Esophagus (tissue), 2 donors: ENCODE results near the gene TRMT11. TPM values are rescaled to one million over a fixed set of nuclear protein-coding genes. Genes with fewer than 3 reads are reported as not detected.
"Not testable (repeated sequence)": the region's sequence is repeated elsewhere in the genome, so short reads cannot be mapped to it uniquely, and the experiment has no call there.

Source experiments
- H3K27ac ChIP-seq, 2 donors: one replicate each; pipeline ENCODE4 v1.5.1; 2013; ENCODE audit warnings: low read depth in 2 of 2, mild to moderate bottlenecking in 2 of 2, inconsistent platforms in 1 of 2, low read length in 1 of 2, moderate library complexity in 1 of 2
- H3K27me3 ChIP-seq, 2 donors: one replicate each; pipeline ENCODE4 v1.6.1; 2013; ENCODE audit warnings: low read length in 2 of 2, control low read depth in 1 of 2, mild to moderate bottlenecking in 1 of 2; ENCODE audit not compliant: insufficient read depth in 2 of 2, control insufficient read depth in 1 of 2
- H3K36me3 ChIP-seq, 2 donors: one replicate each; pipeline ENCODE4 v1.6.1; 2013; ENCODE audit warnings: low read length in 1 of 2; ENCODE audit not compliant: control insufficient read depth in 2 of 2, insufficient read depth in 2 of 2
- H3K4me1 ChIP-seq, 2 donors: one replicate each; pipeline ENCODE4 v1.6.1; 2013; ENCODE audit warnings: low read length in 1 of 2; ENCODE audit not compliant: control insufficient read depth in 2 of 2, insufficient read depth in 2 of 2
- H3K4me3 ChIP-seq, 2 donors: one replicate each; pipeline ENCODE4 v1.5.1; 2013; ENCODE audit warnings: low read length in 2 of 2, mild to moderate bottlenecking in 2 of 2, low read depth in 1 of 2, moderate library complexity in 1 of 2
- H3K9me3 ChIP-seq, 2 donors: one replicate each; pipeline ENCODE4 v1.6.1; 2013; ENCODE audit warnings: mild to moderate bottlenecking in 2 of 2, low read depth in 1 of 2, low read length in 1 of 2, moderate library complexity in 1 of 2; ENCODE audit not compliant: control insufficient read depth in 2 of 2, insufficient read depth in 1 of 2
- WGBS, 2 donors: extraction: QIAGEN DNeasy Blood & Tissue Kit; methylation state at CpG; one replicate each; pipeline ENCODE4 v1.1.7; 2013; 5-methylcytosine and 5-hydroxymethylcytosine counted together
- polyA plus RNA-seq, 2 donors: library from polyadenylated mRNA; stranded (reverse); fragments of 200-250 nt; gene quantifications; one replicate each; pipeline ENCODE4 v1.2.3, GENCODE V29; 2013
- donor health status: healthy with polysubstance abuse.
- donor health status: Bipolar disorder and iron deficiency.

TRMT11 gene
- polyA plus RNA-seq, 2 donors: 6.7 to 10.3 TPM

DNA sequence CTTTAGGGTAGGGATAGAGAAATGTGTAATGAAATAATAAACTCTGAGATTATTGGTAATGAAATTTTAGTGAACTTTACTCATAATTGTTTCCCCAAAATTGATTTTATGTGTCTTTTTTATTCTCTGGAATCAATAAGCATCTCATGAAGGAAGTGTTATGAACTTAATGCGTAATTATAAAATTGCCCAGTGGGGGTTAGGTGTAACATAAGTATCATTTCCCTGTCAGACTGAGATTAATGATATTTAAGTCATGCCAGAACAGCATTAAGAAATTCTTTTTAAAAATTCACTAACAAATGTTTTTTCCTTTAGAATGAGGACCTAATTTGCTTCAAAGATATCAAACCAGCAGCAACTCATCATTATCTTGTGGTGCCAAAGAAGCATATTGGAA, 19.8 kb upstream of the TRMT11 start:
- Histone ChIP-seq H3K36me3 (peaks cover 0 to 4% of the 10 kb centered on the region in 2 donors), H3K4me3 (no peak overlapping the region), H3K9me3 (no peaks in the 10 kb centered on the region), H3K27ac (no peak overlapping the region), H3K27me3 (no peaks in the 10 kb centered on the region), H3K4me1 (no peaks in the 10 kb centered on the region)
- 89 to 91% methylated on average over 1 of the region's 1 CpG for WGBS, 2 donors

GRCh38 chr6:125968493-125968892, 17.8 kb upstream of the TRMT11 start:
- Histone ChIP-seq H3K9me3 (no peaks in the 10 kb centered on the region), H3K27me3 (no peaks in the 10 kb centered on the region), H3K36me3 (peaks cover 0 to 4% of the 10 kb centered on the region in 2 donors), H3K4me1 (no peaks in the 10 kb centered on the region), H3K27ac (no peak overlapping the region), H3K4me3 (no peak overlapping the region)
- 78 to 80% methylated on average over 2 of the region's 2 CpGs for WGBS, 2 donors

DNA sequence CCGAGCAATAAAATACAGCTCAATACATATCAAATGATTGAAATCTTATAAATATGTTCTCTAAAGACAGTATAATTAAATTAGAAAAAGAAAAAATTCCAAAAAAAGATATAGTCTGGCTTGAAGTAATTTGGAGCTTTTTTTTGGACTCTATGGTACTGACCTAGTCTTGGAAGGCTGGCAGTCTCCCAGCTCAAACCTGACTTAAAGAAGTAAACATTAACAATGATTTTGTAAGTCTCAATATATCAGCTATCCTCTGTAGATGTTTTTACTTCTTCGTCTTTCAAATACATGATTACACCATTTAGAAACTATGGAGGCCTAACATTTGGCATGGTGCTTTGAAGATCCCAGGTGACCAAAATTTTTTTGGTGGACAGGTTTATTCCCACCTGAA, 15.6 kb upstream of the TRMT11 start:
- no peak overlapping the region for H3K4me3 ChIP-seq
- no peaks in the 10 kb centered on the region for H3K9me3 ChIP-seq
- H3K27ac ChIP-seq: no peak overlapping the region
- 6 to 65% methylated on average over 2 of the region's 2 CpGs for WGBS, 2 donors
- no peaks in the 10 kb centered on the region for H3K27me3 ChIP-seq
- no peaks in the 10 kb centered on the region for H3K4me1 ChIP-seq
- peaks cover 0 to 4% of the 10 kb centered on the region in 2 donors for H3K36me3 ChIP-seq

- 86 to 91% methylated on average over 1 of the region's 1 CpG for WGBS, 2 donors
- not testable (repeated sequence) for H3K36me3 ChIP-seq, H3K27me3 ChIP-seq
Observed at GRCh38 chr6:125972478-125972877, 13.9 kb upstream of the TRMT11 start.

GRCh38 chr6:125974214-125974866, 12.0 kb upstream of the TRMT11 start:
- Histone ChIP-seq H3K27me3 (no peaks in the 10 kb centered on the region), H3K36me3 (no peaks in the 10 kb centered on the region), H3K4me3 (no peak overlapping the region), H3K4me1 (no peaks in the 10 kb centered on the region), H3K9me3 (no peaks in the 10 kb centered on the region), H3K27ac (no peak overlapping the region)
- WGBS, 2 donors: 32 to 33% methylated on average over 5 of the region's 5 CpGs

More at GRCh38 chr6:125972478-125972877, 13.9 kb upstream of the TRMT11 start:
- not testable (repeated sequence) for H3K9me3 ChIP-seq, H3K4me3 ChIP-seq, H3K4me1 ChIP-seq, H3K27ac ChIP-seq

DNA sequence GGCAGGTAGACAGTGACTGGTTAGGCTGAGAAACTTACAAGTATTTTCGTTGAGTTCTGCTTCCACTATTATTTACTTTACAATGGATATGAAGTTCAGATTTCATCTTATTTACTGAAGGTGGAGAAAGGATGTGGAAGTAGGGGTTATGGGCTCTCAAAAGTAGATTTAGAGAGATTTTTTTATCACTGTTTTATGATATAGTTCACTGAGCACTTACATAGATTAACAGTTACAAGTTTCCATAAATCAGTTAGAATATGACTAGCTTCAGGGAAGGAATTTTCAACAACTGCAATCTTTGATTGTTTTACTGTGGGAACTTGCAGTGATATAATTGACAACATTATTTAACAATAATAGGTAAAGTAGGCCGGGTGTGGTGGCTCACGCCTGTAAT, 7.2 kb upstream of the TRMT11 start:
- H3K36me3 ChIP-seq: no peaks in the 10 kb centered on the region
- H3K27ac ChIP-seq: no peak overlapping the region
- no peak overlapping the region for H3K4me3 ChIP-seq
- no peaks in the 10 kb centered on the region for H3K4me1 ChIP-seq
- no peaks in the 10 kb centered on the region for H3K27me3 ChIP-seq
- 83 to 91% methylated on average over 3 of the region's 3 CpGs for WGBS, 2 donors
- H3K9me3 ChIP-seq: no peaks in the 10 kb centered on the region

DNA sequence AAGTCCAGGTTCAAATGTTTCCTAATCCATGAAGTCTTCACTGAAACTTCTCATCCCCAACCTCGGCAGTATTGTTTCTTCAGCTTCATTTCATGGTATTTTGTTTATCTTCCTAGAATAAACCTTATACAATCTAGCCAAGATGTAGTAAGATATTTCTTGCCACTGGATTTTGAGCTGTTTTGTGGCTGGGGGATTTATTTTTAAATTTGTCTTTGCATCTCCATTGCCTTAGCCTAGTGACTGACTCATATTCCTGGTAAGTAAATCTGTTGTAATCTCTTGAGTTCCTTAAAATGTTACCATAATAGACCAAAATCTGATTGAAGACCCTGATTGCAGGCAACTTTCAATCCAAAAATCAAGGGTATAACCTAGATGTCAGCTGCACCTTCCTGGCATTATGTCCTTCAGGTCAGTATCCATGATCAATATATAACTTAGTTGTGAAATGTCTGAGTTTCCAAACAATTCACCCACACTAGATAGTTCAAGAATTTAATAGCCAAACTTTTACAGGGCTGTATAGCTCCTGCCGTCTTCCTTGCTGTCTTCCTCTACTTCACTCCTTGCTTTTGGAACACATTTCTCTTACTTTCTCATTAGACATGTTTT, 4.7 kb upstream of the TRMT11 start:
- Histone ChIP-seq H3K36me3 (no peaks in the 10 kb centered on the region), H3K4me3 (no peak overlapping the region), H3K27ac (no peak overlapping the region), H3K4me1 (no peaks in the 10 kb centered on the region), H3K9me3 (no peaks in the 10 kb centered on the region), H3K27me3 (no peaks in the 10 kb centered on the region)
- WGBS, 2 donors: 88 to 90% methylated on average over 2 of the region's 2 CpGs

DNA sequence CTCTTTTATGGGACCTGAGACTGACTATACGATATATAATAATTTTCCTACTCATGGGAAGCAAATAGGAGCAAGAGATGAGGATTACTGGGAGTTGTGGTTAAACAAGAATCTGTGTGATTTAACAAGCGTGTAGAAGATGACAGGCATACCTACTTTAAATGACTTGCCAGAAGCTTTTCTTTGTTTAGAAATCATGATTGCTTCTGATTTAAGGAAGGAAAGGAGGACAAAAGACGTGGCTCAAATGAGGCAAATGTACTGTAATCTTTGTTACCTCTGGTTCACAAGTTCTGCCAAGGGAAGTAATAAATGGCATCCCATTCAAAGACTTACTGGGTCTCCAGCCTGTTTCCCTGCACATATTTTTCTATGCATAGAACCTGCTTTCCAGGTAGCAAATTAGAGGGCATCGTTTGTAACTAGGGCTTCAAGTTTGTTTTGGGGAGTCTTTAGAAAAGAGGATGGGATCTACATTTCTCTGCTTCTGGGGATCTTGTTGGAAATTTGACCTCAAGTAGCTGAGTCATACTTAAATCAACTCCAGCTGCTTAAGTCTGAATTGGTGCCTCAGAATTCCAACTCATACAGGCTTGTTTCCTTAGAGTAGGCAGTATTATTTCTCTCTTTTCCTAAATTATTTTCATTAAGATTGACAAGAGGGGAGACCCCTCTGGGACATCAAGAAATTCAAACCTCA, 2.9 kb upstream of the TRMT11 start:
- H3K4me1 ChIP-seq: no peaks in the 10 kb centered on the region
- no peaks in the 10 kb centered on the region for H3K9me3 ChIP-seq
- H3K4me3 ChIP-seq: no peak overlapping the region
- no peaks in the 10 kb centered on the region for H3K36me3 ChIP-seq
- no peaks in the 10 kb centered on the region for H3K27me3 ChIP-seq
- WGBS, 2 donors: 62 to 67% methylated on average over 4 of the region's 4 CpGs
- no peak overlapping the region for H3K27ac ChIP-seq

DNA sequence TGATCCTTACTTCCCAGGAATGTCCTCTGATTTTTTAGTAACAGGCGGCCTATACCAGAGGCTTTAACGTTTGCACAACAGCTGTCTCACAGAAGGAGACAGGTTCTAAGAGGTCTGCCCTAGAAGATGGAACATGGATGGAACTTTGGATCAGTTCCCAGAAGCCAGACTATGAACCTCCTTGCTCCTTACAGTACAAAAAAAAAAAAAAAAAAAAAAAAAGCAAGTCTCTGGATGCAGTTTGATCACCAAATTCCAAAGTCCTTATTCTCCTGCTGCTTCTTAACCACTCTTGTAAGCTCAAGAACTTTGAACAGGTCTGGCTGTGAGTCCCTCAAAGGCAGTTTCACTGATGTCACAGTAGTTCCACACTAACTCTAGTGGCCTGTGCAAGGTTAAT, 2.0 kb upstream of the TRMT11 start:
- Histone ChIP-seq H3K36me3 (no peaks in the 10 kb centered on the region), H3K27ac (no peak overlapping the region)
- WGBS, 2 donors: 70 to 77% methylated on average over 2 of the region's 2 CpGs

More for the DNA sequence above, 2.0 kb upstream of the TRMT11 start:
- Histone ChIP-seq H3K9me3 (no peaks in the 10 kb centered on the region), H3K4me1 (no peaks in the 10 kb centered on the region), H3K27me3 (no peaks in the 10 kb centered on the region), H3K4me3 (no peak overlapping the region)
